Peyer's patch (tissue), 4 donors: Measurements from ENCODE around the gene WSCD1.

Experiments
- POLR2A ChIP-seq, 2 donors: fragments of 450-650 bp; IDR thresholded peaks; one replicate each; pipeline ENCODE4 v1.5.1; 2017; ENCODE audit warnings: antibody characterized with exemption in 2 of 2, mild to moderate bottlenecking in 2 of 2, moderate library complexity in 2 of 2
- TF ChIP-seq, protein P1 (sequence below), 6 experiments: fragments of 450-650 bp in 4 of 6; fragments of 200-600 bp in 2 of 6; sonication (generic) in 1 of 6; IDR thresholded peaks; one replicate each; pipeline ENCODE4 v1.5.1; 2017 to 2019; ENCODE audit warnings: antibody characterized with exemption in 6 of 6, mild to moderate bottlenecking in 3 of 6, moderate library complexity in 1 of 6

GRCh38 chr17:6057562-6057961 is 12.6 kb upstream of the WSCD1 start:
- TF ChIP-seq, protein P1, sequence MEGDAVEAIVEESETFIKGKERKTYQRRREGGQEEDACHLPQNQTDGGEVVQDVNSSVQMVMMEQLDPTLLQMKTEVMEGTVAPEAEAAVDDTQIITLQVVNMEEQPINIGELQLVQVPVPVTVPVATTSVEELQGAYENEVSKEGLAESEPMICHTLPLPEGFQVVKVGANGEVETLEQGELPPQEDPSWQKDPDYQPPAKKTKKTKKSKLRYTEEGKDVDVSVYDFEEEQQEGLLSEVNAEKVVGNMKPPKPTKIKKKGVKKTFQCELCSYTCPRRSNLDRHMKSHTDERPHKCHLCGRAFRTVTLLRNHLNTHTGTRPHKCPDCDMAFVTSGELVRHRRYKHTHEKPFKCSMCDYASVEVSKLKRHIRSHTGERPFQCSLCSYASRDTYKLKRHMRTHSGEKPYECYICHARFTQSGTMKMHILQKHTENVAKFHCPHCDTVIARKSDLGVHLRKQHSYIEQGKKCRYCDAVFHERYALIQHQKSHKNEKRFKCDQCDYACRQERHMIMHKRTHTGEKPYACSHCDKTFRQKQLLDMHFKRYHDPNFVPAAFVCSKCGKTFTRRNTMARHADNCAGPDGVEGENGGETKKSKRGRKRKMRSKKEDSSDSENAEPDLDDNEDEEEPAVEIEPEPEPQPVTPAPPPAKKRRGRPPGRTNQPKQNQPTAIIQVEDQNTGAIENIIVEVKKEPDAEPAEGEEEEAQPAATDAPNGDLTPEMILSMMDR (IDR thresholded peaks at IDR 0.05) = no peak
- TF ChIP-seq POLR2A (IDR thresholded peaks at IDR 0.05) = no peak
